Endodermal cell (in vitro differentiated cells): ENCODE results near the gene GPD2. TPM values are rescaled to one million over a fixed set of nuclear protein-coding genes. Genes with fewer than 3 reads are reported as not detected.

Source experiments
- DNase-seq: peaks from one replicate; pipeline ENCODE4 v3.0.0-alpha.2; 2017
- H3K27ac ChIP-seq: 2 replicates; pipeline ENCODE4 v1.5.1; 2013; ENCODE audit warnings: mild to moderate bottlenecking, low read depth, low read length, moderate library complexity
- H3K27me3 ChIP-seq: 2 replicates; pipeline ENCODE4 v1.6.1; 2013; ENCODE audit warnings: mild to moderate bottlenecking, low read length, moderate library complexity; ENCODE audit not compliant: insufficient read depth, control insufficient read depth, poor library complexity, severe bottlenecking
- H3K36me3 ChIP-seq: 2 replicates; pipeline ENCODE4 v1.7.0; 2013; ENCODE audit warnings: mild to moderate bottlenecking, low read length, moderate library complexity; ENCODE audit not compliant: control insufficient read depth, insufficient read depth
- H3K4me1 ChIP-seq: one replicate; pipeline ENCODE4 v1.7.0; 2013; ENCODE audit warnings: low read length; ENCODE audit not compliant: control insufficient read depth, insufficient read depth
- H3K4me3 ChIP-seq: 2 replicates; pipeline ENCODE4 v1.5.1; 2013; ENCODE audit warnings: mild to moderate bottlenecking, low read length, moderate library complexity
- H3K9ac ChIP-seq: 2 replicates; pipeline ENCODE4 v1.6.1; 2013; ENCODE audit warnings: mild to moderate bottlenecking, low read length, moderate library complexity; ENCODE audit not compliant: poor library complexity, severe bottlenecking; ENCODE audit errors: extremely low read depth
- H3K9me3 ChIP-seq: 2 replicates; pipeline ENCODE4 v1.6.1; 2013; ENCODE audit warnings: mild to moderate bottlenecking, low read length, moderate library complexity; ENCODE audit not compliant: control insufficient read depth
- H3K27ac Mint-ChIP-seq: 2 replicates; pipeline ENCODE4 v1.8.0; 2020; ENCODE audit warnings: mixed read lengths
- H3K27me3 Mint-ChIP-seq: 2 replicates; pipeline ENCODE4 v1.8.0; 2021; ENCODE audit warnings: mild to moderate bottlenecking, mixed read lengths; ENCODE audit not compliant: insufficient read depth
- H3K36me3 Mint-ChIP-seq: 2 replicates; pipeline ENCODE4 v1.8.0; 2020; ENCODE audit warnings: low read depth, mixed read lengths
- H3K4me1 Mint-ChIP-seq: 2 replicates; pipeline ENCODE4 v1.8.0; 2020; ENCODE audit warnings: mixed read lengths
- H3K4me3 Mint-ChIP-seq: 2 replicates; pipeline ENCODE4 v1.8.0; 2020; ENCODE audit warnings: mild to moderate bottlenecking, moderate library complexity, mixed read lengths
- H3K9me3 Mint-ChIP-seq: 2 replicates; pipeline ENCODE4 v1.8.0; 2020; ENCODE audit warnings: mild to moderate bottlenecking, mixed read lengths
- WGBS, 2 experiments: methylation state at CpG; one replicate each; pipeline versions ENCODE4 v1.1.5 to v1.1.7; 2013; ENCODE audit warnings: missing lambda C conversion rate in 2 of 2, mixed read lengths in 1 of 2; ENCODE audit not compliant: insufficient coverage in 1 of 2, insufficient read length in 1 of 2; 5-methylcytosine and 5-hydroxymethylcytosine counted together
- total RNA-seq, 2 donors: library from RNA; stranded (reverse); fragmentation: NEBNext Ultra II Directional in 1 of 2; extraction: Animal tissue kit (Norgen Biotek cat#: 25700) in 1 of 2; gene quantifications; 2 replicates in 1 of 2; 3 replicates in 1 of 2; pipeline ENCODE4 v1.2.1, GENCODE V29; 2021
- TF ChIP-seq, protein P1 (sequence below): fragments of 200-600 bp; sonication (generic); conservative IDR thresholded peaks from 2 replicates; pipeline ENCODE4 v1.5.0; 2021; ENCODE audit warnings: antibody characterized with exemption, mild to moderate bottlenecking

Gene GPD2
- total RNA-seq, 2 donors from 2014 or later, result 51.7 to 64.6 TPM

- Histone ChIP-seq H3K4me3 (no peak overlapping the region), H3K9ac (no peak overlapping the region), H3K27ac (no peak overlapping the region), H3K4me1 (no peaks in the 10 kb centered on the region), H3K9me3 (no peaks in the 10 kb centered on the region), H3K27me3 (no peaks in the 10 kb centered on the region), H3K36me3 (no peaks in the 10 kb centered on the region)
- Mint-ChIP-seq H3K27me3 (no peaks in the 10 kb centered on the region), H3K4me1 (no peaks in the 10 kb centered on the region), H3K27ac (no peak overlapping the region), H3K4me3 (no peak overlapping the region), H3K36me3 (no peaks in the 10 kb centered on the region), H3K9me3 (peaks cover 10% of the 10 kb centered on the region)
- 80 to 92% methylated on average over 1 to 8 of the region's 8 CpGs for WGBS, 2 experiments
- DNase-seq, result no peak
- TF ChIP-seq, protein P1, sequence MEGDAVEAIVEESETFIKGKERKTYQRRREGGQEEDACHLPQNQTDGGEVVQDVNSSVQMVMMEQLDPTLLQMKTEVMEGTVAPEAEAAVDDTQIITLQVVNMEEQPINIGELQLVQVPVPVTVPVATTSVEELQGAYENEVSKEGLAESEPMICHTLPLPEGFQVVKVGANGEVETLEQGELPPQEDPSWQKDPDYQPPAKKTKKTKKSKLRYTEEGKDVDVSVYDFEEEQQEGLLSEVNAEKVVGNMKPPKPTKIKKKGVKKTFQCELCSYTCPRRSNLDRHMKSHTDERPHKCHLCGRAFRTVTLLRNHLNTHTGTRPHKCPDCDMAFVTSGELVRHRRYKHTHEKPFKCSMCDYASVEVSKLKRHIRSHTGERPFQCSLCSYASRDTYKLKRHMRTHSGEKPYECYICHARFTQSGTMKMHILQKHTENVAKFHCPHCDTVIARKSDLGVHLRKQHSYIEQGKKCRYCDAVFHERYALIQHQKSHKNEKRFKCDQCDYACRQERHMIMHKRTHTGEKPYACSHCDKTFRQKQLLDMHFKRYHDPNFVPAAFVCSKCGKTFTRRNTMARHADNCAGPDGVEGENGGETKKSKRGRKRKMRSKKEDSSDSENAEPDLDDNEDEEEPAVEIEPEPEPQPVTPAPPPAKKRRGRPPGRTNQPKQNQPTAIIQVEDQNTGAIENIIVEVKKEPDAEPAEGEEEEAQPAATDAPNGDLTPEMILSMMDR, result no peak
These were observed 12.4 kb upstream of the GPD2 start for GRCh38 chr2:156423674-156424282.

DNA sequence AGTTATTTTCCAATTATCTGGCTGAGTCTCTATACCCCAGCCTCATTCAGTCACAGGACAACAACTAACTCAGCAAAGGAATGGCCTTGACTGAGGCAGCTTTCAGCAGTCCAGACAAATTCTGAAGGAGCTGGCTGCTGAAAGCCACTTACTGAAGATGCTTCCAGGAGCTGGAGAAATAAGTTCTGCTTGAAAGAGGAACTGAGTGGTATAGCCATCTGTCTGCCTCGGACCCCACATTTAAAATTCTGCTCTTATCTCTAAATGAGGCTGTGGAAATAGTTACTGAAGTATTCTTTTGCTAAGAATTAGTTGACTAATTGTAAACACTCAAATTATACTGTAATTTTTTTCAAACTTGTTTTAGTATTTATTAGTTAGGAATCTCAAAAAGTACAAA lies 9.1 kb upstream of the GPD2 start:
- Mint-ChIP-seq H3K27ac (no peak overlapping the region), H3K36me3 (no peaks in the 10 kb centered on the region), H3K27me3 (no peaks in the 10 kb centered on the region), H3K4me1 (peaks cover 15% of the 10 kb centered on the region), H3K9me3 (peaks cover under 1% of the 10 kb centered on the region), H3K4me3 (no peak overlapping the region)
- Histone ChIP-seq H3K36me3 (no peaks in the 10 kb centered on the region), H3K27ac (no peak overlapping the region), H3K9me3 (no peaks in the 10 kb centered on the region), H3K4me3 (no peak overlapping the region), H3K4me1 (no peaks in the 10 kb centered on the region), H3K27me3 (no peaks in the 10 kb centered on the region), H3K9ac (no peak overlapping the region)
- DNase-seq, result no peak
- WGBS, 2 experiments, result 100% methylated on average over 1 of the region's 1 CpG; no CpG with 5 or more reads in 1 of the 2 experiments
- TF ChIP-seq, protein P1, result no peak

- Histone ChIP-seq H3K36me3 (no peaks in the 10 kb centered on the region), H3K9ac (no peak overlapping the region), H3K4me3 (no peak overlapping the region), H3K27ac (no peak overlapping the region), H3K9me3 (no peaks in the 10 kb centered on the region), H3K27me3 (no peaks in the 10 kb centered on the region), H3K4me1 (no peaks in the 10 kb centered on the region)
- TF ChIP-seq, protein P1, result no peak
- no peaks in the 10 kb centered on the region for H3K9me3 Mint-ChIP-seq
- H3K27ac Mint-ChIP-seq, result no peak overlapping the region
- no peaks in the 10 kb centered on the region for H3K36me3 Mint-ChIP-seq
- DNase-seq, result no peak
- H3K27me3 Mint-ChIP-seq, result no peaks in the 10 kb centered on the region
- no peak overlapping the region for H3K4me3 Mint-ChIP-seq
- peaks cover 16% of the 10 kb centered on the region for H3K4me1 Mint-ChIP-seq
These were observed 7.0 kb upstream of the GPD2 start for GRCh38 chr2:156429211-156429610.
